ENCODE data around the gene PET100.

The PET100 gene

DNA sequence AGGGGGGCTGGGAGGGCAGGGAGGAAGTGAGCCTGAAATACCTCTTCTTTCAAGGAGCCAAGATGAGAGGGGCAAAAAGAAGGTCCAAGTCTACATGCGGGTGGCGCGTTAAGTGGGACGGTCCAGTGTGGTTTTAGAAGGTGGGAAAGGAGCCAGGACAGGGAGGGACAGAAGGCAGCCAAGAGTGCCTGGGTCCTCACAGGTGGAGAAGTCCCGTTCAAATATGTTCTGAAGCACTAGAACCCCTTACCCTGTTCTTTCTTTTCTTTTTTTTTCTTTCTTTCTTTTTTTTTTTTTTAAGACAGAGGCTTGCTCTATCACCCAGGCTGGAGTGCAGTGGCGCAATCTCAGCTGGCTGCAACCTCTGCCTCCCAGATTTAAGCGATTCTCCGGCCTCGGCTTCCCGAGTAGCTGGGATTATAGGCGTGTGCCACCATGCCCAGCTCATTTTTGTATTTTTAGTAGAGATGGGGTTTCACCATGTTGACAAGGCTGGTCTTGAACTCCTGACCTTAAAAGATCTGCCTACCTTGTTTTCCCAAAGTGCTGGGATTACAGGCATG, 26.6 kb upstream of the PET100 start:
- H3K4me3 ChIP-seq, result no peak overlapping the region
- no peaks in the 10 kb centered on the region for H3K9me3 ChIP-seq
- H3K27me3 ChIP-seq, result peaks cover 0 to 59% of the 10 kb centered on the region in 2 donors
- H3K27ac ChIP-seq, result no peak overlapping the region
- intact Hi-C loops (cut with DNase I; ENCODE audit: low total_unique reads), result no loop called here
- TF ChIP-seq, protein P1, sequence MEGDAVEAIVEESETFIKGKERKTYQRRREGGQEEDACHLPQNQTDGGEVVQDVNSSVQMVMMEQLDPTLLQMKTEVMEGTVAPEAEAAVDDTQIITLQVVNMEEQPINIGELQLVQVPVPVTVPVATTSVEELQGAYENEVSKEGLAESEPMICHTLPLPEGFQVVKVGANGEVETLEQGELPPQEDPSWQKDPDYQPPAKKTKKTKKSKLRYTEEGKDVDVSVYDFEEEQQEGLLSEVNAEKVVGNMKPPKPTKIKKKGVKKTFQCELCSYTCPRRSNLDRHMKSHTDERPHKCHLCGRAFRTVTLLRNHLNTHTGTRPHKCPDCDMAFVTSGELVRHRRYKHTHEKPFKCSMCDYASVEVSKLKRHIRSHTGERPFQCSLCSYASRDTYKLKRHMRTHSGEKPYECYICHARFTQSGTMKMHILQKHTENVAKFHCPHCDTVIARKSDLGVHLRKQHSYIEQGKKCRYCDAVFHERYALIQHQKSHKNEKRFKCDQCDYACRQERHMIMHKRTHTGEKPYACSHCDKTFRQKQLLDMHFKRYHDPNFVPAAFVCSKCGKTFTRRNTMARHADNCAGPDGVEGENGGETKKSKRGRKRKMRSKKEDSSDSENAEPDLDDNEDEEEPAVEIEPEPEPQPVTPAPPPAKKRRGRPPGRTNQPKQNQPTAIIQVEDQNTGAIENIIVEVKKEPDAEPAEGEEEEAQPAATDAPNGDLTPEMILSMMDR (IDR thresholded peaks at IDR 0.05), result no peak
- H3K36me3 ChIP-seq, result peaks cover 0 to 7% (median 0%) of the 10 kb centered on the region in 3 donors
- H3K4me1 ChIP-seq, result peaks cover 0 to 6% (median 0%) of the 10 kb centered on the region in 4 donors
- no peak for DNase-seq

DNA sequence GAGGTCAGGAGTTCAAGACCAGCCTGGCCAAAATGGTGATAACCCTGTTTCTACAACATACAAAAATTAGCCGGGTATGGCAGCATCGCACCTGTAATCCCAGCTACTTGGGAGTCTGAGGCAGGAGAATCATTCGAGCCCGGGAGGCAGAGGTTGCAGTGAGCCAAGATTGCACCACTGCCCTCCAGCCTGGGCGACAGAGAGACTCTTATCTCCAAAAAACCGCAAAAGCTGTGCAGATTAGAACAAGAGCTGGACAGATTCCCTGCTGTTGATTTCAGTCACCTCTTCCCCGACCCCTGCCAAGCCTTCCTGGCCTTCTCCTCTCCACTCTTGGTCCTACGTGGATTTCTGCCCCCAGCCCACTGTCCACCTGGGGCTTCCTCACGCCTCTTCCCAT, 25.7 kb upstream of the PET100 start:
- TF ChIP-seq, protein P1 (IDR thresholded peaks at IDR 0.05), result no peak
- peaks cover 0 to 13% (median 0%) of the 10 kb centered on the region in 3 donors for H3K36me3 ChIP-seq
- H3K4me3 ChIP-seq, result no peak overlapping the region
- peaks cover 0 to 53% of the 10 kb centered on the region in 2 donors for H3K27me3 ChIP-seq
- intact Hi-C loops (cut with DNase I; ENCODE audit: low total_unique reads), result no loop called here
- H3K27ac ChIP-seq, result no peak overlapping the region
- DNase-seq, result no peak
- no peaks in the 10 kb centered on the region for H3K9me3 ChIP-seq
- H3K4me1 ChIP-seq, result peaks cover 0 to 6% (median 0%) of the 10 kb centered on the region in 4 donors

DNA sequence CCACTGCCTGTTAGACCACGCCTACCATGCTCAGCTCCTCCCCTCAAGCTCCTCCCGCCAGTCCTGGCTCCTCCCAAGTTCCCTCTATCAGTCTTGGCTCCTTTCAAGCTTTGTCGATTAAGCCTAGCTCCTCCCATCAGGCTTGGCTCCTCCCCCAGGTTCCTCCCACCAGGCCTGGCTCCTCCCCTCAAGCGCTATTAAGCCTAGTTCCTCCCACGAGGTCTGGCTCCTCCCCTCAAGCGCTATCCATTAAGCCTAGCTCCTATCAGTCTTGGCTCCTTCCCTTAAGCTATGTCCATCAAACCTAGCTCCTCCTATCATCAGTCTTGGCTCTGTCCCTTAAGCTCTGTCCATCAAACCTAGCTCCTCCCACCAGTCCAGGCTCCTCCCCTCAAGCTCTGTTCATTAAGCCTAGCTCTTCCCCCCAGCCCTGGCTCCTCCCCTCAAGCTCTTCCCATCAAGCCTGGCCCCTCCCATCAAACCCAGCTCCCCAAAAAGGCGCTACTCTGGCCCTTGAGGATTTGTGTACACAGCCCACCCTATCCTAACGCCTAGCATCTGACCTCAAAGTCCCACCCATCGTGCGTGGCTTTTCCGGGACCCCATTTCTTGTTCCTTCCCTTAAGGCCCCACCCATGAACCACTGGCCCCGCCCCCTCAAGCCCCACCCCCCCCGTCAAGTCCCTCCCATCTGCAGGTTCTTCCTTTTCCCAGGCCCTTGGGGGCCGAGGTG, 23.9 kb upstream of the PET100 start:
- TF ChIP-seq, protein P1 (IDR thresholded peaks at IDR 0.05), result no peak
- H3K4me1 ChIP-seq, result peaks cover 0 to 6% (median 0%) of the 10 kb centered on the region in 4 donors
- H3K27me3 ChIP-seq, result peaks cover 0 to 55% of the 10 kb centered on the region in 2 donors
- peaks cover 0 to 17% (median 0%) of the 10 kb centered on the region in 3 donors for H3K36me3 ChIP-seq
- H3K27ac ChIP-seq, result no peak overlapping the region
- intact Hi-C loops (cut with DNase I; ENCODE audit: low total_unique reads), result no loop called here
- H3K9me3 ChIP-seq, result no peaks in the 10 kb centered on the region
- H3K4me3 ChIP-seq, result no peak overlapping the region
- no peak for DNase-seq

DNA sequence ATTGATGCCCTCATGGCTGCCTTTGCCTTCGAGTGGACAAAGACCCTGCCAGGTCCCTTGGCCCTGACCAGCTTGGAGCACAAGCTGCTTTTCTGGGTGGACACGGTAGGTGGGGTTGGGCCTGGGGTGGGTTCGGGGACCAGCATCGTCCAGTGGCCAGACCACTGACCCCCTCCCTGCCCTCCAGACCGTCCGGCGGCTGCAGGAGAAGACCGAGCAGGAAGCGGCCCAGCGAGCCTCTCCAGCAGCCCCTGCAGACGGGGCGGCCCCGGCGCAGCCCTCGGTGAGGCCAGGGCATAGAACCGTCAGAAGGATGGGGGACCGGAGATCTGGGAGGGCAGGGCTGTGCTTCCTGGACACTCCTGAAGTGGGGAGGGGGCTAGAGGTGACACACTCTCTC, 23.3 kb upstream of the PET100 start:
- peaks cover 0 to 6% (median 0%) of the 10 kb centered on the region in 4 donors for H3K4me1 ChIP-seq
- peaks cover 0 to 55% of the 10 kb centered on the region in 2 donors for H3K27me3 ChIP-seq
- intact Hi-C loops (cut with DNase I; ENCODE audit: low total_unique reads), result no loop called here
- TF ChIP-seq, protein P1 (IDR thresholded peaks at IDR 0.05), result no peak
- no peaks in the 10 kb centered on the region for H3K9me3 ChIP-seq
- H3K4me3 ChIP-seq, result no peak overlapping the region
- H3K27ac ChIP-seq, result no peak overlapping the region
- no peak for DNase-seq
- peaks cover 0 to 22% (median 0%) of the 10 kb centered on the region in 3 donors for H3K36me3 ChIP-seq

DNA sequence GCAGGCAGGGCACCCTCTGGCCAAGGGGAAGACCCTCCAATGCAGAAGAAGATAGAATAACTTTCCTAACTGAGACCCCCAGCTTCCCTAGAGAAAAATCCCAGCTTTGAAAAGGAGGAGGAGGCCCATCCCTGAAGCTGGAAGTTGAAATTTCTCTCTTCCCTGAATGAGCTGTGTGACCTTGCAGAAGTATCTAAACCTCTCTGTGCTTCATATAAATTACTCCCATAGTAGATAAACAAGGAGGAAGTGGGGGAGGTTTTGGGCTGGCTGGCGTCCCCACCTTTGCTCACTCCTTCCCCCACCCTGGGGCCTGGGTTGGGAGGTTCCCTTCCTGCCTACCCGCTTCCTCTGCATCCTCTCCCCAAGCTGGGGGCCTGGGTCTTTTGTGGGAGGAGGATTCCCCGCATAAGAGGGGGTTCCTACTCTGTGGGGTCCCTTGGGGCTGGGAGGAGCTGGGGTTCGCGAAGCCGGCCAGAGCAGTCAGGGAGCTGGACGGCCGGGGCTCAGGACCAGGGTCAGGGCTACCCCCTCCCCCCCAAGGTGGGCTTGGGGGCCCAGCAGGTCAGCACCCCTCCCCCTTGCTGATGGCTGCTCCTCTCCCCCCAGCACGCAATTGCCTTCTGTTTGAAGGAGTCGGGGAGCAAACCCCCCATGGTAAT, 22.2 kb upstream of the PET100 start:
- Histone ChIP-seq H3K4me1 (peaks cover 0 to 4% (median 0%) of the 10 kb centered on the region in 4 donors), H3K9me3 (no peaks in the 10 kb centered on the region), H3K4me3 (no peak overlapping the region), H3K36me3 (peaks cover 0 to 33% (median 0%) of the 10 kb centered on the region in 3 donors), H3K27ac (no peak overlapping the region), H3K27me3 (peaks cover 0 to 47% of the 10 kb centered on the region in 2 donors)
- intact Hi-C loops (cut with DNase I; ENCODE audit: low total_unique reads), result no loop called here
- TF ChIP-seq, protein P1 (IDR thresholded peaks at IDR 0.05), result no peak
- DNase-seq, result no peak

Data from tibial artery (tissue), 4 donors.